GM21515 (cell line): ENCODE data around the gene ZSWIM7.
"Not testable (repeated sequence)": the region's sequence is repeated elsewhere in the genome, so short reads cannot be mapped to it uniquely, and the experiment has no call there.

Experiments
- ATAC-seq: cut with Tn5 transposase; IDR thresholded peaks from one replicate; pipeline ENCODE4 v1.9.1; 2021; ENCODE audit not compliant: unreplicated experiment

Gene ZSWIM7

GRCh38 chr17:15999974-16000827 is 697 bp upstream of the ZSWIM7 start:
- peak; percentile 28 for ATAC-seq

GRCh38 chr17:15998031-15998562 is 1.4 kb downstream of the ZSWIM7 start:
- no peak for ATAC-seq

- no peak for ATAC-seq
Measured at GRCh38 chr17:15996322-15996721, 3.2 kb downstream of the ZSWIM7 start.

- ATAC-seq: no peak
Measured at GRCh38 chr17:15981646-15982580, 17.6 kb downstream of the ZSWIM7 start.

GRCh38 chr17:15981208-15981607 is 18.3 kb downstream of the ZSWIM7 start:
- ATAC-seq: peak; percentile 88

- ATAC-seq: not testable (repeated sequence)
Measured at GRCh38 chr17:15979013-15979412, 20.5 kb downstream of the ZSWIM7 start.

- ATAC-seq: no peak
Measured at GRCh38 chr17:15978606-15979005, 20.9 kb downstream of the ZSWIM7 start.

- ATAC-seq: no peak
Measured at GRCh38 chr17:15977894-15978293, 21.6 kb downstream of the ZSWIM7 start.

GRCh38 chr17:15973834-15974233 is 25.7 kb downstream of the ZSWIM7 start:
- ATAC-seq: no peak

- ATAC-seq: no peak
Measured at GRCh38 chr17:15973016-15973415, 26.5 kb downstream of the ZSWIM7 start.

GRCh38 chr17:15972497-15972951 is 27.0 kb downstream of the ZSWIM7 start:
- ATAC-seq: no peak

- ATAC-seq: no peak
Measured at GRCh38 chr17:15971882-15972281, 27.6 kb downstream of the ZSWIM7 start.

- no peak for ATAC-seq
Measured at GRCh38 chr17:15971098-15971678, 28.3 kb downstream of the ZSWIM7 start.

- ATAC-seq: no peak
Measured at GRCh38 chr17:15970500-15970899, 29.0 kb downstream of the ZSWIM7 start.

GRCh38 chr17:15969463-15969862 is 30.0 kb downstream of the ZSWIM7 start:
- ATAC-seq: no peak

- no peak for ATAC-seq
Measured at GRCh38 chr17:15967706-15968399, 31.7 kb downstream of the ZSWIM7 start.

- no peak for ATAC-seq
Measured at GRCh38 chr17:15966879-15967248, 32.6 kb downstream of the ZSWIM7 start.

GRCh38 chr17:15966183-15966878 is 33.2 kb downstream of the ZSWIM7 start:
- no peak for ATAC-seq

- no peak for ATAC-seq
Measured at GRCh38 chr17:15965528-15965927, 34.0 kb downstream of the ZSWIM7 start.

GRCh38 chr17:15963670-15964110 is 35.8 kb downstream of the ZSWIM7 start:
- ATAC-seq: no peak
